NCI-H2227 (cell line): ENCODE results near the gene SMNDC1.
"Not testable (repeated sequence)": the region's sequence is repeated elsewhere in the genome, so short reads cannot be mapped to it uniquely, and the experiment has no call there.

Experiments
- DNase-seq: peaks from one replicate; lab custom pipeline; 2025; ENCODE audit not compliant: unreplicated experiment; lab: John Stamatoyannopoulos, UW

The SMNDC1 gene

DNA sequence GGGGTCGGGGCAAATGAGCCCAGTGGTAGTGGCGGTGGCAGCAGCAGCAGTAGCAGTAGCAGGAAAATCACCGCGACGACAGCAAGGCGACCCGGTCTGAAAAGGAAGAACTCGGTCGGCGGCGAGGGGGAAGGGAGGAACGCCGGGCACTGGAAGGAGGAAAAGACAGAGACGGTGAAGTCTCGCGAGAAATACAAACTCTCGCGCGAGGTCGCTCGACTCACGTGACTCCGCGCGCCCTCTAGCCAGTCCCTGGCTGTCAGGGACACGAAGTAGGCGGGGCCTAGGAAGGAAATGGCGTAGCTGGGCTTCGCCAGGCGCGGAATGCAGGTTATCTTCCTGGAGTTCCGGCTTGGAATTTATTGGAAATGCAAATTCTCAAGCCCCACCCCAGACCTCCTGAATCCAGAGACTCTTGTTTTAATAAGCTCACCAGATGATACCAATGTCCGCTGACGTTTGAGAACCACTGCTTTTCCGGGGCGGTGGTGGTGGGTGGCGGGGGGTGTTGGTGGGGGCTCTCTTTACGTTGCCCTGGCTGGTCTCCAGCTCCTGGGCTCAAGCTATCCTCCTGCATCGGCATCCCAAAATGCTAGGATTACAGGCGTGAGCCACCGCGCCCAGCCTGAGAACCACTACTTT is at the start of gene SMNDC1:
Gene SMNDC1 (minus strand): TSS at position 141 of the 642 bp plus-strand sequence. CDS start 1,333 bp downstream, outside the sequence.
- peak; percentile 98 for DNase-seq

GRCh38 chr10:110354322-110354766 is 49.6 kb upstream of the SMNDC1 start:
- peak; percentile 81 for DNase-seq

DNA sequence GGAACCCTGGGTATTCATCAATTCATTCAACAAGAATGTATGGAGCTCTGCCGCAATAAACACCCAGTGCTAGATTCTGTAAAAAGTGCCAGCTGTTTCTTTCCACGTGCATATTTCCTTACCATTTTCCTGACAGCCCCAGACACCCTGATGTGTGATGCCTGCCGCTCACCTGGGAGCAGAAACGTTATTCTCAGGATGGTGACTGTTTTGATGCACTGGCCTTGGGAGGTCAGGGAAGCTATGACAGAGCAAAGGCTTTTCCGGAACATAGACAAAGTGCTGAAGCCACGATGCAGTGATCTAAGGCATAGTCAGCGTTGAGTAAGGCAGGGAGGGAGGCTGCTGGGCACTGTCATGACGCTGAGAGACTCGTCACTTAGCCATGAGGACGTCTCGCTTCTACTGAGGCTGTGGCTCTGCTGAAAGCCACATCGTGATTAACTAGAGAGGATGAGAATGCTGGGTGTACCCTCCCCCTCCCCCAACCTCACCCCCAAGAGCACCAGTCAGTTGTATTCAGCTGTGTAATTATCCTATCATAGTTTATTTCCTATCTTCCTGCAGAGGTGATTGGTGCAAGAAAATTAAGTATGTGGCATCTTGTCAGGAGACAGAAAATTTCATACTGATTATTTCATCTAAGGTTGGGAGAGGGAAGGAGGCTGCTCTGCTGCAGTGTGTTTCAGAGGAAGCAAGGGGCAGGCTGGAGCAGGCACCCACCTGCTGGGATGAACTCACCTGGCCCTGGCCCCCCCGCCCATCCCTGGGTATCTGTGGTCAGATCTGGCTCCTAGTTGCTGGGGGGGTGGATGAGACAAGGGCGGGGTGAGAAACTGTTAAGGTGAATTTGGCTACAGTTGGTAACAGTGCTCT is 48.8 kb upstream of the SMNDC1 start:
- DNase-seq = peak; percentile 26

GRCh38 chr10:110352930-110353243 is 48.2 kb upstream of the SMNDC1 start:
- no peak for DNase-seq

DNA sequence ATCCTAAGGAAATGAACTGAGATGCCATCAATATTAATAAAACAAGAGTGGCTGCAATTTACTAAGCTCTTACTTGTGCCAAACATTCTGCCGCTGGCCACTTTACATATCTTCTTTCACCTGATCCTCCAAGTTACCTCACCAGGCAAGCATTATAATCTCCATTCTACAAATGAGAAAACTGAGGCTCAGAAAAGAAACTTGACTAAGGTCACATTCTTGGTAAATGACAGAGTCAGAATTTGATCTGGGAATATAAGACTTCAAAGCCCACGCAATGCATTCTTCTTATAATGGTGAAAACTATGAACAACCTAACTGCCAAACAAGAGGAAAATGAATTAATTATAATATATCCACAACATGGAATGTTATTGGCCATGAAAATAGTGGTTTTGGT is 46.1 kb upstream of the SMNDC1 start:
- DNase-seq = no peak

GRCh38 chr10:110349831-110350230 is 45.1 kb upstream of the SMNDC1 start:
- no peak for DNase-seq

DNA sequence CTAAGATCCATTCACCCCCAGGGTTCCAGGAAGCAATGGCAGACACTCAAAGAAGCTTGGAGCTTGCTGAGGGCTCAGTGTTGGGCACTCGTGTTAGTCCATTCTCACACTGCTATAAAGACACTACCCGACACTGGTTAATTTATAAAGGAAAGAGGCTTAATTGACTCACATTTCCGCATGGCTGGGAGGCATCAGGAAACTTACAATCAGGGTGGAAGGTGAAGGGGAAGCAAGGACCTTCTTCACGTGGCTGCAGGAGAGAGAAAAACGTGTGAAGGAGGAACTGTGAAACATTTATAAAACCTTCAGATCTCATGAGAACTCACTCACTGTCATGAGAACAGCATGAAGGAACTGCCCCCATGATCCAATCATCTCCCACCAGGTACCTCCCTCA is 44.7 kb upstream of the SMNDC1 start:
- no peak for DNase-seq

GRCh38 chr10:110348336-110348735 is 43.6 kb upstream of the SMNDC1 start:
- no peak for DNase-seq

DNA sequence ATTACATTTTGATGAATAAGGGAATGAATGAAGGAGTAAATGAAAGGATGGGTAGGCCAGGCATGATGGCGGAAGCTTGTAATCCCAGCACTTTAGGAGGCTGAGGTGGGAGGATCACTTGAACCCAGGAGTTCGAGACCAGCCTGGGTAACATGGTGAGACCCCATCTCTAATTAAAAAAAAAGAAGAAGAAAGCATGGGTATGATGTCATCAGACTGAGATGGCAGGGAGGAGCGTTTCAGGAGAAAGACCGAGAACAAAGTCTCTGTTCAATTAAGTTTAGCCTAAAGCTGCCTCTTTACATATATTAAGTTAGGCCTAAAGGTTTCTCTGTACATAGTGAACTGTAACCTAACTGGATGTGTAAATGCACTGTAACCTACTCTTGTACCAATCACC is 42.2 kb upstream of the SMNDC1 start:
- DNase-seq = no peak

- no peak for DNase-seq
These were observed 40.6 kb upstream of the SMNDC1 start for GRCh38 chr10:110345286-110345685.

- no peak for DNase-seq
These were observed 39.9 kb upstream of the SMNDC1 start for GRCh38 chr10:110344622-110345021.

DNA sequence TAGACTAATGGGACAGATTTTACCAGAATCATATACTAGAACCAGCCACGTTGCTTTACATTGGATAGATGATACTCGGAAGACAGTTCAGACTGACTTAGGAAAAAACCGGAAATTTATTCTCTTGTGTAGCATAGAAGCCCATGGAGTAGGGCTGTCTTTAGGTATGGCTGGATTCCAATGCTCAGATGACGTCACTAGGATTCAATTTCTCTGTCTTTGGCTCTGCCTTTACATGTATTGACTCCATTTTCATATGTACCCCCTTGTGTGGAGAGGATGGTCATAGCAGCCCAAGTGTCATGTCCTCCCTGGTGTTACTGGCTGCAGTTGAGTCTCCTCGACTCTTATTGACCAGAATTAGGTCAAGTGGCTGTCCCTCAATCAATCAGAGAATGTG is 39.2 kb upstream of the SMNDC1 start:
- no peak for DNase-seq

DNA sequence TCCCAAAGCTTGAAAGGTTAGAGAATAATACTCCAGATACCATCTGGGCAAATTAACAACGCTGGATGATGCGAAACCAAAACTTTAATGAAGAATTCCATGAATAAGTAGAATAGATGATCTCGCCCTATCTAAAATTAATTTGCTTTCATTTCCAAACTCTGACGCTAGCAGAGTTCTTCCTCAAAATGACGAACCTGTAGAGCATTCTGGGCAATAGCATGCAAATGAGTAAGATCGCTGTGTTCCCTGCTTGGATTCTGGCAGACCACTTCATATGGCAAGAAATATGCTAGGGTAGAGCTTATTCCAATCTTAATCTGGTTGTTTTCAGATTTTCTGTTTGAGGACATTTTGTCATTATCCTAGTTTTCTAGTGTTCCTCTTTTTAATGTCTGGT is 36.1 kb upstream of the SMNDC1 start:
- DNase-seq = no peak

DNA sequence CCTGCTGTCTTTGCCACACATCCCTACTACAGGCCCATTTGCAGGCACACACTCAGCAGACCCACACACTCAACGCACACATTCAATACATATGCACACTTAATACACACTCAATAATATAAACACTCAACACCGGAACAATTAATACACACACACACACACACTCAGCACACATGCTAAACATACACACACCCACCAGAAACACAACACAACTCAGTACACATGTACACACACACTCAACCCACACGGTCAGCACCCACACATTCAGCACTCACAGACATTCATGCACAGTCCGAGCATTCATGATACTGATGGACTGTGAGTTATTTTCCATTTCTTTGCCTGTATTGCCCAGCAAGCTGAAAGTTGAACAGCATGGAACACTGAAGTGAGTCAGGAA is 35.4 kb upstream of the SMNDC1 start:
- no peak for DNase-seq

DNA sequence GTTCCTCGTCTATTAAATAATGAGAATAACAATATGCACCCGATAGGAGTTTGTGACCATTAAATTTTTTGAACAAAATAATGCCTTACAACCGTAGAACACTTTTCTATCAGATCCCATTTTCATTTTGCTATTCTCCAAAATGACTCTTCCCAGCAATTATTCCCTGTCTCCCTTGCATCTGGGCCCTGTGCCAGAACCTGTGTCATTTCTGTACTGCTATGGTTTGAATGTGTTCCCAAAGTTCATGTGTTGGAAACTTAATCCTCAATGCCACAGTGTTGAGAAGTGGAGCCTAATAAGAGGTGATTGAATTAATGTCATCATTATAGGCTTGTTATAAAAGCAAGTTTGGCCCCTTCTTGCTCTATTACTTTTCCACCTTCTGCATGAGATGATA is 33.2 kb upstream of the SMNDC1 start:
- no peak for DNase-seq

DNA sequence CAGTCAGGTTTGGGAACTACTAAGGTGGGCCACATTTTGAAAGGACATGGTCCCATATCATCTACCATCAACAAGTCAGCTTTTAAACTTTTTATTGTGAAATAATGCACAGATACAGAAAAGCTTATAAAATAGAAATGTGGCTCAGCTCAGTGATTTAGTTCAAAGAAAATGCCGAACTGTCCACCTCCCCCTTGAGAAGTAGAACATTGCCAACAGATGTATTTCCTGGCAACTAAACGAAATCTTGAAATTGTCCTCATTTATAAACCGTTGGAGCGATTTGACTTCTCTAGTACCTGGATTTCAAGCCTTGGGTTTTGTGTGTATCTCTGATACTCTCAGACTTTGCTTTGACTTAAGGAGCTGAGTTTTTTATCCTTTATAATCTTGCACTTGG is 32.7 kb upstream of the SMNDC1 start:
- no peak for DNase-seq

GRCh38 chr10:110336111-110336721 is 31.5 kb upstream of the SMNDC1 start:
- DNase-seq = peak; percentile 35

GRCh38 chr10:110335314-110336064 is 30.8 kb upstream of the SMNDC1 start:
- no peak for DNase-seq

- DNase-seq = no peak
These were observed 29.4 kb upstream of the SMNDC1 start for GRCh38 chr10:110334061-110334656.

GRCh38 chr10:110331226-110331795 is 26.6 kb upstream of the SMNDC1 start:
- not testable (repeated sequence) for DNase-seq

DNA sequence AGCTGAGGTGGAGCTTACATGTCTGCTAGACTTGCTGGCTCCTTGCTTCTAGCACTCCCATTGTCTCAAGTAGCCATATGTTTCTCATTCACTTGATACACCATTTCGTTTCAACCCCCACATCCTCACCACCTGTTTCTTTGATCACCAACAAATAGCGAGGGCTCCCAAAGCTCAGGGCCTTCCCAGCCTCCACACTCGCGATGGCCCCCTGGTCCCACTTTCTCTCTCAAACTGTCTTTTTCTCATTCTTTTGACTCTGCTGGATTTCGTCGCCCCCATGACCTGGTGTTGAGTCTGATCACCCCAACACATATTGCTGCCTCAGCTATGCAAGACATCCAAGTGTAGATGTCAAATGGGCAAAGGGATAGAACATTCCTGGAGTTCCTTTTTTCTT is 26.0 kb upstream of the SMNDC1 start:
- no peak for DNase-seq
